ENCODE measurements around the gene NNAT. TPM values are rescaled to one million over a fixed set of nuclear protein-coding genes. Genes with fewer than 3 reads are reported as not detected.
A peak's percentile ranks its signal among the peaks of the same experiment; 100 is the strongest.

NNAT gene
- total RNA-seq, 1 donor from 2014 or later, result 19.3 TPM

GRCh38 chr20:37511610-37512275, 9.3 kb upstream of the NNAT start:
- Mint-ChIP-seq H3K9me3 (no peaks in the 10 kb centered on the region), H3K27me3 (ENCODE audit: low read depth) (no peaks in the 10 kb centered on the region), H3K27ac (no peak overlapping the region), H3K4me1 (peaks cover 9% of the 10 kb centered on the region), H3K36me3 (peaks cover 10% of the 10 kb centered on the region), H3K4me3 (no peak overlapping the region)
- TF ChIP-seq CTCF (IDR thresholded peaks at IDR 0.05; ENCODE audit: unreplicated experiment), result no peak
- DNase-seq (ENCODE audit: low spot score in 2 of 2, unreplicated experiment in 2 of 2), result no peak

GRCh38 chr20:37513779-37514359, 7.2 kb upstream of the NNAT start:
- peaks cover 12% of the 10 kb centered on the region for H3K36me3 Mint-ChIP-seq
- H3K27ac Mint-ChIP-seq, result no peak overlapping the region
- no peak for DNase-seq (ENCODE audit: low spot score in 2 of 2, unreplicated experiment in 2 of 2)
- H3K4me3 Mint-ChIP-seq, result no peak overlapping the region
- no peak for TF ChIP-seq CTCF (IDR thresholded peaks at IDR 0.05; ENCODE audit: unreplicated experiment)
- peaks cover 26% of the 10 kb centered on the region for H3K4me1 Mint-ChIP-seq
- H3K27me3 Mint-ChIP-seq (ENCODE audit: low read depth), result no peaks in the 10 kb centered on the region
- H3K9me3 Mint-ChIP-seq, result no peaks in the 10 kb centered on the region

- Mint-ChIP-seq H3K36me3 (peaks cover 20% of the 10 kb centered on the region), H3K4me1 (peaks cover 32% of the 10 kb centered on the region), H3K9me3 (no peaks in the 10 kb centered on the region), H3K4me3 (no peak overlapping the region), H3K27ac (no peak overlapping the region), H3K27me3 (ENCODE audit: low read depth) (no peaks in the 10 kb centered on the region)
- no peak for TF ChIP-seq CTCF (IDR thresholded peaks at IDR 0.05; ENCODE audit: unreplicated experiment)
- no peak for DNase-seq (ENCODE audit: low spot score in 2 of 2, unreplicated experiment in 2 of 2)
Measured at GRCh38 chr20:37515876-37516275, 5.2 kb upstream of the NNAT start.

- Mint-ChIP-seq H3K9me3 (no peaks in the 10 kb centered on the region), H3K36me3 (peaks cover 12% of the 10 kb centered on the region), H3K27me3 (ENCODE audit: low read depth) (no peaks in the 10 kb centered on the region), H3K4me1 (peaks cover 35% of the 10 kb centered on the region), H3K27ac (peak overlapping the region; percentile 19), H3K4me3 (no peak overlapping the region)
- TF ChIP-seq CTCF (IDR thresholded peaks at IDR 0.05; ENCODE audit: unreplicated experiment), result no peak
- no peak for DNase-seq (ENCODE audit: low spot score in 2 of 2, unreplicated experiment in 2 of 2)
Measured at GRCh38 chr20:37516811-37517750, 4.0 kb upstream of the NNAT start.

GRCh38 chr20:37518059-37518458, 3.0 kb upstream of the NNAT start:
- Mint-ChIP-seq H3K4me3 (no peak overlapping the region), H3K27ac (peak overlapping the region; percentile 19)

More at GRCh38 chr20:37518059-37518458, 3.0 kb upstream of the NNAT start:
- TF ChIP-seq CTCF (IDR thresholded peaks at IDR 0.05; ENCODE audit: unreplicated experiment), result no peak
- no peaks in the 10 kb centered on the region for H3K27me3 Mint-ChIP-seq (ENCODE audit: low read depth)
- no peaks in the 10 kb centered on the region for H3K9me3 Mint-ChIP-seq
- peaks cover 35% of the 10 kb centered on the region for H3K4me1 Mint-ChIP-seq
- peaks cover 10% of the 10 kb centered on the region for H3K36me3 Mint-ChIP-seq
- DNase-seq (ENCODE audit: low spot score in 2 of 2, unreplicated experiment in 2 of 2), result no peak
